ENCODE results near the gene PHLDA2.

The PHLDA2 gene

DNA sequence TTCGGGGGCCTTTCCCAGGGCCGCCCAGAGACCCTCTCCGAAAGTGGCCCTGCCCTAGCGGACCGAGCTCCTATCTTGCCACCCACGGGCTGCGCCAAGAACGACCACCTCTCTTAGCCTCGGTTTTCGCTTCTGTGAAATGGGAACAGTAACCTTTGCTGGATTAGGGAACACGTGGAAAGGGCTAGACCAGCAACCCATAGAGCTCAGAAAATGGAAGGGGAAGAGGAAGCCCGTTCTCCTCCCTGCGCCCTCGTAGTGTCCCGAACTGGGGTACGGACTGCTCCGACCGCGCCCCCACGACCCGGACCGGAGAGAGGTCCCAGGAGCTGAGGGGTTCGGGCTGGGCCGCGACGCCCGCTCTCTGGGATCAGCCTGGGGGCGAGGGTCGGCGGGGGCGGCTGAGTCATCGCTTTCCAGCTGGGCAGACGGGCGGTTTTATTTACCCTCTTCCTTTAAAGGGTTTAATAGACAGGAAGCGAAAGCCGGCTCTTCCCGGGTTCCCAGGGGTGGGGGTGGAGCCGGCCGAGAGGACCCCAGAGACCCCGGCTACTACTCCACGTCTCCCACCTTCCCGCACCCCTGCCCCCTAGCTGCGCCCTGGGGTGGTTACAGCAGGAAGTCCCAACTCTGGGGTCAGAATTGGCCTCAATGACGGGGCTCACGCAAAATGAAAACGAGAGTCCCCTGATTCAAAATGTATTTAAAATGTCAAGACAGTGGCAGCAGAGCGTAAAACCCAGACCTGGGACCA is 907 bp upstream of the PHLDA2 start:
- FAIRE-seq (no peak), DNase-seq (ENCODE audit: low spot score) (peak; percentile 45)

DNA sequence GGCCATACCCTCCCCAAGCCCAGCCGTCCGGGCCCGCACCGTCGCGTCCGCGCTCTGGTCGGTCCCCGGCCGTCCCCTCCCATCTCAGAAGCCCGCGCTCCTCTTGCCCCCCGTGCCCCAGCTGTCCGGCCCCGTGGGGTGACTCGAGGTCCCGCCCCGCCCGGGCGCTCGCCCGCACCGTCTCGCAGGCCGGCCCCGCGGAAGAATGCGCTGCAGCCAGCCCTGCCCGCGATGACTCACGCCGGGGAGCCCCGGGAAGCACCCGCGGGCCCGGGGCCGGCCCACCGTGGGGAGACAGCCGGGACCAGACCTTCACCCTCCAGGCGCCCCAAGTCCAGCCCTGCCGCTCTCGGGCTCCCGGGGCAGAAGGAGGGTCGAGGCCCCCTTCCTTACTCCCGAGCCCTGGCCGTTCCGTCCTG is 320 bp upstream of the PHLDA2 start:
- peak; percentile 52 for DNase-seq (ENCODE audit: low spot score)
- no peak for FAIRE-seq

DNA sequence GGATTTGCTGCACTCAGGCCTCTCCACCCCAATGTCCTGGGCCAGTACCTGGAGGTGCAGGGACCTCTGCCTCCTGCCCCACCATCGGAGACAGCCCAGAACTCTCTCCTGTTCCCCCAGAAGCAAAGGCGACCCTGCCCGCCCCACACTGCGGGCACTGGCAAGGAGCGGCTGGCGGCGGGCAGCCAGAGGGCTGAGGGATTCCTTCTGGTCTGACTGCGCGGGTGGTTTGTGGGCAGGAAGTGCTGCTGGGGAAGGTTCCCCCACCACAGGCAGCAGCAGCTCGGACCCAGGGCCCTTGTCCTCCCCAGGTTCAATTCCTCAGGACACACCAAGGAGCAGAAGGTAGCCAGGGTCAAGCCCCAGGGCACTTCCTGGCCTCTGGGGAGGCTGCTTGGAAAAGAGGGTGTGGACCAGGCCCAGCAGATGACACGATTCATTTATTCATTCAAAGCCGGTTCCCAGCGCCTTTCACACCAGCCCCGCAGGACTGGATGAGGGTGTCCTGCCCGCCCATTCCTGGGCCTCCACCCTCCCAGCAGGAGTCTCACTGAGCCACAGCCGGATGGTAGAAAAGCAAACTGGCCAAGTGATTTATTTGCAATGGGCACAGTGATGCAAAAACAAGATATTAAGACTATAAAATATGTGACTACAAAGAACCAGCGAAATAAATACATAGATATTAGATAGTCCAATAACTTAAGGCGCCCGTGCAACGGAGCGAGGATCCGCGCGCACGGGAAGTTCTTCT is 1.2 kb downstream of the PHLDA2 start:
- DNase-seq (ENCODE audit: low spot score): peak; percentile 24
- FAIRE-seq: no peak

- FAIRE-seq (no peak), DNase-seq (ENCODE audit: low spot score) (no peak)
These were observed 2.0 kb downstream of the PHLDA2 start for GRCh38 chr11:2927121-2927800.

DNA sequence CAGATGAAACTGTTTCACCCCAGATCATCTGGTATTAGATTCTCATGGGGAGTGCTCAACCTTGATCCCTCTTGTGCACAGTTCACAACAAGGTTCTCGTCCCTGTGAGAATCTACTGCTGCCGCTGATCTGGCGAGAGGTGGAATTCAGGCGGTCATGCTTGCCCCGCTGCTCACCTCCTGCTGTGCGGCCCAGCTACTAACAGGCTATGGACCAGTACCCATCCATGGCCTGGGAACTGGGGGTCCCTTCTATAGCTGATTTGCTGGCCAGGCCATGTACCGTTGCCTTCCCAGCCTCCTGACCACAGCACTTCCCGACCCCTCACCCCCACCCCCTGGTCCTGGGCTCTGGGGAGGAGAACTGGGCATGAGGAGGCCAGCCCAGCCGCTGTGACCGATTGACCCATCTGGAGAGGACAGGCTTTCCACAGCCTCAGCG is 2.6 kb downstream of the PHLDA2 start:
- FAIRE-seq: no peak

GRCh38 chr11:2924821-2925675 is 4.2 kb downstream of the PHLDA2 start:
- no peak for DNase-seq (ENCODE audit: low spot score)
- FAIRE-seq: no peak

More for the DNA sequence above, 2.6 kb downstream of the PHLDA2 start:
- no peak for DNase-seq (ENCODE audit: low spot score)

DNA sequence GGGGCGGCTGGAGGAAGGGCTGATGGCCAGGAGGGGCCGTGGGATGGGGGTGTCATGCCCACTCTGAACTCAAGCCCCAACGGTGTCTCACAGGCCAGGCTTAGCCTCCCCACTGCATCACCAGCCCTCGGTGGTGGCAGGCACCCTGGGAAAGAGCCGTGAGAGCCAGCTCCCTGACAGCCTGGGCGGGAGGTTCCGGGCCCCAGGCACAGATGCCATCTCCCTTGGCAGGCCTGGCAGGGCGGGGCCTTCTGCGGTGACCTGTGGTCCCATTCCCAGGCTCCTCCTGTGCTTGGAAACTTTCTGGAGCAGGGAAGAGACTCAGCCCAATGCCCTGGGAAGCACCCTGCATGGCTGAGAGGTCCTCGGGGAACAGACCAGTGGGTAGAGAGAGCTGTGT is 4.8 kb downstream of the PHLDA2 start:
- FAIRE-seq (no peak), DNase-seq (ENCODE audit: low spot score) (no peak)

DNA sequence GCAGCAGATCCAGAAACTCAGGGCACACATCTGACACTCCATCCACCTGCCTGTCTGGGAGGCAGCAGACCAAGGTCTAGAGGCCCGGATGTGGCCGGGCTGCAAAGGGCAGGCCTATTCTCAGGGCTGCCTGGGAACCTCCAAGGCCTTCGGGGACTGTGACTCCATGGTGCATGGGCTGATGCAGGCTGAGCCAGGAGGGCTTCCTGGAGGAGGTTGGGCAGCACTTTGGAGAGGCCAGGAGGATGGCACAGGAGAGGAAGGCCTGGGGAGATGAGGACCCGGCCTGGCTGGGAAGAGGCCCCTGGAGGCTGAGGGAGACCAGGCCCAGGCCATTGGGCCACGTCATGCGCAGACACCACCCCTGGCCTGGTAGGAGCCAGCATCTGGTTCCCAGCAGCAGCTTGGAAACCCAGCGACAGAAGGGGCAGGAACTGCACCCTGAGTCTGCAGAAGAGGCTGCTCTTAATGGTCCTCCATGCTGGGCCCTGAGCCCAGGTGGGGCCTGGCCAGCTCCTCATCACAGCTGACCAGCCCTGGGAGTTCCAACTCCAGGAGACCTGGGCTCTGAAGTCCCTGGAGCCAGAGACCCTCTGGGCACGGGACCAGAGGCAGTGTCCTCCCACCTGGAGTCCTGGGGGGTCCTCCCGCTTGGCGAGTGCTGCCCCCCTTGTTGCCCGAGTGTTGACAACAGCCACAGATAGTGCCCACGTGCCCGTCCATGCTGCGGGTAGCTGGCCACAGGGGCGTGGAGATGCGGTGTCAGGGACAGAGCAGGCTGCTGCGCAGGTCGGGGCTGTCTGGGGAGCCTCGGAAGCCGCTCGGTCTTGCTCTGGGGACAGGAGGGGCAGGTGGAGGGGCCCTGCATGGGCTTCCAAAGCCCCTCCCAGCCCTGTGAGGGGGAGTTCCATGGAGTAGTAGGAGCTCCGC is 5.5 kb downstream of the PHLDA2 start:
- DNase-seq (ENCODE audit: low spot score) (no peak), FAIRE-seq (no peak)

DNA sequence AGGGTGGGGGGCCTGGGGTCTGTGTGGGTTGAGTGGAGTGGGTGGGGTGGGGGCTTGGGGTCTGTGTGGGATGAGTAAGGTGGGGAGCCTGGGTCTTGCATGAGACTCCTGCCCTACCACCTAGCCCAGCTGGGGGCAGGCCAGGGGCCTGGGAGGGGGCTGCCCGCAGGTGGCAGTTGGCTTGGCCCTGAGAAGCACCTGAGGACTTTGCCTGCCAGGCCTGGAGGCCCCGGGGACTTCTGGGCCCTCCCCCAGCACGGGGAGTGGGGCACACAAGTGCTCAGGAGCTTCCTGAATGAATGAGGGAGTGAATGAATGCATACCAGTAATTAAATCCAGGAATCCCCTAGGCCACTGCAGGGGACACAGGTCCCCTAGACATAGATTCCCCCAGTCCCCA is 6.6 kb downstream of the PHLDA2 start:
- FAIRE-seq (no peak), DNase-seq (ENCODE audit: low spot score) (no peak)

GRCh38 chr11:2921742-2922493 is 7.3 kb downstream of the PHLDA2 start:
- DNase-seq (ENCODE audit: low spot score) (no peak), FAIRE-seq (no peak)

- FAIRE-seq: no peak
- DNase-seq (ENCODE audit: low spot score): no peak
These were observed 8.0 kb downstream of the PHLDA2 start for GRCh38 chr11:2921261-2921660.

GRCh38 chr11:2920343-2920742 is 8.9 kb downstream of the PHLDA2 start:
- DNase-seq (ENCODE audit: low spot score) (no peak), FAIRE-seq (no peak)

DNA sequence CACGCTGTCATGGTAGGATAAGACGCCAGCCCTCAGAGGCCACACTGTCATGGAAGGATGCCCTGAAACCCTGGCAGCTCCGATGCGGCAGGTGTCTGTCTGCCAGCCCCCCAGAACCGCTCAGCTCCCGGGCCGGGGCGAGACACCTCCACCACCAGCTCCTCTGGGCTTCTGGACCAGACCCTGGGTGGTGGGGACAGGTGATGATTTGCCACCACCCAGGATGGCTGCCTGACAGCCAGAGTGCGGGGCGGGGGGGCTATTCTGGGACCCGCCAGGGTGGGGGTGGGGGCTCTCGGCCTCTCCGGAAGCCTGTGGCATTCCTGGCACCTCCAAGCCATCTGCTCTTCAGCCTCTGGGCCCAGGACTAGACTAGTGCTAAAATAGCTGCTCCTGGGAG is 9.4 kb downstream of the PHLDA2 start:
- DNase-seq (ENCODE audit: low spot score): no peak
- FAIRE-seq: no peak

DNA sequence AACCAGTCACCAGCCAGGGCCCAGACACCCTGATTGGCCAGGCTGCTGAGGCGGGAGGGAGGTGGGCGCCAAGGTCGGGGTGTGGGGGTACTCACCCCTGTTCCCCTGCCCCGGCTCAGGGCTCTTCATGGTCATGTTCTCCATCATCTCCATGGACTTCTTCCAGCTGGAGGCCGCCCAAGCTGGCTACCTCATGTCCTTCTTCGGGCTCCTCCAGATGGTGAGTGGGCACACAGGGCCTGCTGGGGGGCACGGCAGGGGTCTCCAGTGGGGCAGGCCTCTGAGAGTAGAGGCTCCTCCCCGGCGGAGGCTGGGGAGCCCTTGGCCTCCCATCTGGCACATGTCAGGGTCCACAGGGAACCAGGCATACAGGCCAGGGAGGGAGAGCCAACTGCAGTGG is 10.0 kb downstream of the PHLDA2 start:
- FAIRE-seq (no peak), DNase-seq (ENCODE audit: low spot score) (no peak)

- FAIRE-seq (no peak), DNase-seq (ENCODE audit: low spot score) (no peak)
These were observed 11.3 kb downstream of the PHLDA2 start for GRCh38 chr11:2917842-2918490.

DNA sequence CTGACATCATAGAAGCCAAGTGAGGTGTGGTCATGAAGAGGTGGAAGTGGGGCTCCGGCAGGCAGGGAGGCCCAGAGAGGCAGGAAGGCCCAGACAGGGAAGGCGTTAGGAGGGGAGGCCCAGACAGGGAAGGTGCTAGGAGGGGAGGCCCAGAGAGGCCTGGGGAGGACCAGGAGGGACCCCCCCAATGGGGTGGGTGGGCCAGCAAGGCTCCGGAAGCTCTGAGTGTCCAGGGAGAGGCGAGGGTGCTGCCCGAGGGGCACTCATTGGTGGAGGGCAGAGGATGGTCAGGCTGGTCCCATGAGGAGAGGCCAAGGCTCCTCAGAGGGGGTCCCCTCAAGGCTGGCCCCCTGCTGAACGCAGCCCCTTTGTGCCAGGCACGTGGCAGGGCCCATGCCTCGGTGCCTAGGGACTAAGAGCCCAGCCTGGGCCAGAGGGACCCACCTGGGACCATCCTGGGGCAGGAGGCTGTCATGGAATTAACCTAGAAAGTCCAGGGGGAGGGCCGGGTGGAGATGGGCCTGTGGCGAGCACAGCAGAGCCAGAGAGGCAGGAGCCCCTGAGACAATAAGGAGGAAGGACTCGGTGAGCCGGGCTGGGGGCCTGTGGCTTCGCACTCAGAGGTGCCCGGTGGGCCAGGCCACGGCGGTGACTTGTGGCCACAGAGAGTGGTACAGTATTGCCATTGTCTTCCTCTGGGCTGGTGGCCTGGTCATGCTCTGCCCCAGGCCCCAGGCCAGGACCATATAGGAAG is 12.2 kb downstream of the PHLDA2 start:
- DNase-seq (ENCODE audit: low spot score) (no peak), FAIRE-seq (no peak)

DNA sequence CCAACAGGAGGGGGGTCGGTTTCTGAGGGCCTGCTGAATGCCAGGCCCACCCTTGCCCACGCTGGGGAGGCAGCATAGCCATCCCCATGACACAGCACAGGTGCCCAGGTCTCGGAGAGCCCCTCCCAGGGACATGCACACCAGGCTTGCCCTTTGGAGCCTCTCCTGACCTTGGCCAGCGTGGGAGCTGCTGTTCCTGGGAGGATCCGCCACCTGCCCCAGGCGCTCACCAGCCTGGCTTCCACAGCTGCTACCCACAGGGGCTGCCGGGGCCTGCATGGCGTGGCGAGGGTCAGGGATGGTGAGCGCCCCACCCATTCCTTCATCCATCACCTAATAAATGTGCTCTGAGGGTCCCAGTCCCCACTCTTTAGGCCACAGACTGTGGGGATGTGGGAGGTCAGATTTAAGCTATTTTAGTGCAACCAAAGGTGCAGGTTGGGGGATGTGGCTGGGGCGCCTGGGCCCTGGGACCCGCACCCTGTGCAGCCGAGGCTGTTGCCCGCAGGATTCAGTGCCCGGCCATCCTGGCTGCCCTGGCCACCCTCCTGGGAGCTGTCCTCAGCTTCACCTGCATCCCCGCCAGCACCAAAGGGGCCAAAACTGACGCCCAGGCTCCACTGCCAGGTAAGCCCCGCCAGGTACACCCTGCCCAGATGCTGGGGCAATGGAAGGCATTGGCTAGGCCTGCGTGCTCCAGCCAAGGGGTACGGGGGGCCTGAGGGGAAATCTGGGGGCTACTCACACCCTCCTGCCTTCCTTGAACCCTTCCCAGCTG is 12.9 kb downstream of the PHLDA2 start:
- DNase-seq (ENCODE audit: low spot score) (no peak), FAIRE-seq (no peak)
